ENCODE measurements around the gene KCNQ1. TPM values are rescaled to one million over a fixed set of nuclear protein-coding genes. Genes with fewer than 3 reads are reported as not detected.

Gene KCNQ1
- total and polyA plus RNA-seq, 2 of the 13 experiments (the other 11 are each of a cell fraction or from before 2014, with no cell fraction given) = 0.02 to 0.08 TPM

GRCh38 chr11:2564008-2564530, 119.3 kb downstream of the KCNQ1 start (continued):
- TF ChIP-seq FOXM1 (CRISPR knock-in tag; IDR thresholded peaks at IDR 0.05) (no peak), KDM5B (CRISPR knock-in tag; IDR thresholded peaks at IDR 0.05; ENCODE audit: borderline replicate concordance) (peak; percentile 59; the same call in 1 of the 2 replicates), SMARCE1 (IDR thresholded peaks at IDR 0.05; ENCODE audit: borderline replicate concordance) (no peak), SETDB1 (CRISPR knock-in tag; IDR thresholded peaks at IDR 0.05; ENCODE audit: borderline replicate concordance) (no peak), HNRNPK (IDR thresholded peaks at IDR 0.05; ENCODE audit: low read depth, low read length, poor library complexity, severe bottlenecking) (no peak), ZNF326 (CRISPR knock-in tag; IDR thresholded peaks at IDR 0.05; ENCODE audit: borderline replicate concordance) (no peak), TFE3 (CRISPR knock-in tag; IDR thresholded peaks at IDR 0.05) (no peak), ZHX2 (IDR thresholded peaks at IDR 0.05; ENCODE audit: low read depth) (no peak), ZHX2 (CRISPR knock-in tag; IDR thresholded peaks at IDR 0.05; ENCODE audit: borderline replicate concordance) (no peak), ZFP41 (CRISPR knock-in tag; IDR thresholded peaks at IDR 0.05; ENCODE audit: borderline replicate concordance) (no peak), ZKSCAN1 (IDR thresholded peaks at IDR 0.05; ENCODE audit: low read length) (no peak), REL (CRISPR knock-in tag; conservative IDR thresholded peaks at IDR 0.05) (no peak), ZNF207 (IDR thresholded peaks at IDR 0.05; ENCODE audit: borderline replicate concordance) (no peak), PAF1 (CRISPR knock-in tag; IDR thresholded peaks at IDR 0.05) (no peak), ZNF792 (CRISPR knock-in tag; IDR thresholded peaks at IDR 0.05) (peak; percentile 20; the same call in 1 of the 2 replicates), PRDM10 (CRISPR knock-in tag; IDR thresholded peaks at IDR 0.05; ENCODE audit: low read depth) (no peak), MZF1 (CRISPR knock-in tag; IDR thresholded peaks at IDR 0.05; ENCODE audit: borderline replicate concordance) (no peak), ESRRA (CRISPR knock-in tag; IDR thresholded peaks at IDR 0.05; ENCODE audit: low read depth) (no peak), NR2F1 (CRISPR knock-in tag; IDR thresholded peaks at IDR 0.05) (no peak), ZSCAN21 (CRISPR knock-in tag; IDR thresholded peaks at IDR 0.05; ENCODE audit: borderline replicate concordance) (no peak)

All from HepG2 (cell line).